Testis (tissue), 3 donors: ENCODE data around the gene RAB27A. TPM values are rescaled to one million over a fixed set of nuclear protein-coding genes. Genes with fewer than 3 reads are reported as not detected.

Source experiments
- polyA plus RNA-seq: library from polyadenylated mRNA; stranded (reverse); fragments of 350-450 nt; fragmentation: Illumina TruSeq; extraction: RNeasy Lipid Tissue Mini Kit (QIAGEN cat#74804); gene quantifications from one replicate; pipeline ENCODE4 v1.2.3, GENCODE V29; 2014; ENCODE audit warnings: low read depth, low replicate concordance; ENCODE audit not compliant: insufficient read depth
- total RNA-seq, 2 donors: library from RNA; depleted of rRNA; stranded (reverse); fragments of >200 nt; gene quantifications; one replicate each; pipeline ENCODE4 v1.2.3, GENCODE V29; 2016

The RAB27A gene
- total and polyA plus RNA-seq, 3 donors from 2014 or later = 13.1 to 19.2 (median 13.7) TPM

Other genes starting within 250 kb of the RAB27A start
- 10 to 100 TPM; 47.2 to 48.4 TPM for gene RSL24D1, start 92.9 kb downstream of the RAB27A start, total RNA-seq
- 62.7 TPM for gene RSL24D1, start 92.9 kb downstream of the RAB27A start, polyA plus RNA-seq
- 10 to 100 TPM; 10.3 to 12.9 TPM for gene PIGBOS1, start 29.3 kb upstream of the RAB27A start, total RNA-seq
- gene PIGBOS1, start 29.3 kb upstream of the RAB27A start, polyA plus RNA-seq = 11.9 TPM
- 10 to 100 TPM; 13.7 to 14.3 TPM for gene PIGB, start 29.4 kb upstream of the RAB27A start, total RNA-seq
- gene PIGB, start 29.4 kb upstream of the RAB27A start, polyA plus RNA-seq = 12.8 TPM
- 10 to 100 TPM; 21.6 to 37.1 TPM for gene CCPG1, start 118.5 kb upstream of the RAB27A start, total RNA-seq
- gene CCPG1, start 118.5 kb upstream of the RAB27A start, polyA plus RNA-seq = 25.6 TPM
- 1 to 10 TPM; 4.3 to 8.0 TPM for gene PIERCE2, start 118.7 kb upstream of the RAB27A start, total RNA-seq
- 16.0 TPM for gene PIERCE2, start 118.7 kb upstream of the RAB27A start, polyA plus RNA-seq
- gene DNAAF4, start 218.4 kb upstream of the RAB27A start, total RNA-seq = 10 to 100 TPM in 1 of 2 donors, 1 to 10 TPM in 1; 7.9 to 10.3 TPM
- 5.9 TPM for gene DNAAF4, start 218.4 kb upstream of the RAB27A start, polyA plus RNA-seq